ENCODE measurements around the gene FAM83G.

The FAM83G gene

GRCh38 chr17:18967916-18968315, 36.6 kb downstream of the FAM83G start:
- H3K4me3 ChIP-seq (ENCODE audit: low read depth, low read length), result no peak overlapping the region
- DNase-seq (ENCODE audit: low read depth), result no peak
- TF ChIP-seq CTCF (IDR thresholded peaks at IDR 0.05; ENCODE audit: insufficient read depth, low read depth, low read length, missing control alignments), result no peak

- no peak overlapping the region for H3K4me3 ChIP-seq (ENCODE audit: low read depth, low read length)
- no peak for DNase-seq (ENCODE audit: low read depth)
- no peak for TF ChIP-seq CTCF (IDR thresholded peaks at IDR 0.05; ENCODE audit: insufficient read depth, low read depth, low read length, missing control alignments)
These were observed 37.5 kb downstream of the FAM83G start for GRCh38 chr17:18966831-18967624.

GRCh38 chr17:18965530-18966236, 38.9 kb downstream of the FAM83G start:
- TF ChIP-seq CTCF (IDR thresholded peaks at IDR 0.05; ENCODE audit: insufficient read depth, low read depth, low read length, missing control alignments), result no peak
- DNase-seq (ENCODE audit: low read depth), result no peak
- H3K4me3 ChIP-seq (ENCODE audit: low read depth, low read length), result no peak overlapping the region

GRCh38 chr17:18964550-18964949, 40.0 kb downstream of the FAM83G start:
- no peak for DNase-seq (ENCODE audit: low read depth)
- TF ChIP-seq CTCF (IDR thresholded peaks at IDR 0.05; ENCODE audit: insufficient read depth, low read depth, low read length, missing control alignments), result no peak
- no peak overlapping the region for H3K4me3 ChIP-seq (ENCODE audit: low read depth, low read length)

- DNase-seq (ENCODE audit: low read depth), result no peak
- TF ChIP-seq CTCF (IDR thresholded peaks at IDR 0.05; ENCODE audit: insufficient read depth, low read depth, low read length, missing control alignments), result no peak
- no peak overlapping the region for H3K4me3 ChIP-seq (ENCODE audit: low read depth, low read length)
These were observed 40.6 kb downstream of the FAM83G start for GRCh38 chr17:18964018-18964351.

- DNase-seq (ENCODE audit: low read depth), result no peak
- no peak for TF ChIP-seq CTCF (IDR thresholded peaks at IDR 0.05; ENCODE audit: insufficient read depth, low read depth, low read length, missing control alignments)
- H3K4me3 ChIP-seq (ENCODE audit: low read depth, low read length), result no peak overlapping the region
These were observed 41.2 kb downstream of the FAM83G start for GRCh38 chr17:18963126-18964017.
